Activated naive CD4-positive, alpha-beta T cell treated with anti-CD3 and anti-CD28 coated beads, Interleukin-2, amount 50 U/mL, for 16 hours (primary cell): ENCODE data around the gene TCHHL1.
A peak's percentile ranks its signal among the peaks of the same experiment; 100 is the strongest.
"Not testable (repeated sequence)": the region's sequence is repeated elsewhere in the genome, so short reads cannot be mapped to it uniquely, and the experiment has no call there.

Source experiments
- DNase-seq: peaks from one replicate; pipeline ENCODE4 v3.0.0-alpha.2; 2020

Gene TCHHL1

DNA sequence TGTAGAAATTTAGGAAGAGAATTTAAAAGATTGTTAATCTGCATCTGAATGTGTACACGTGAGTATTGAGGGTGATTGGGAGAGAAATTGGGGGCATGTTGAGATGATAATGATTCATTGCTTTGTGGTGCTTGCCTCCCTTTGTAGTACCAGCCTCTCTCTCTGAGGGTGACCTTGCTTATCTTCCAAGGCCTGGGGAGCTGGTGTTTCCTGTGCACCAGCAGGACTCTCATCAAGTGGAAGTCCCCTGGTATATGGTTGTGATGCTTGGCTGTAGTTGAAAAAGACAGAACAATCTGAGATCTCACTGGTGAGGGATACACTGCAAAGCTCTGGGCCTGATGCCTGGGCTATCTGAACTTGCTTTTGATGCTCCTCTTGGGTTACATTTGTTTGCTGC, 4.0 kb downstream of the TCHHL1 start:
- DNase-seq: no peak

DNA sequence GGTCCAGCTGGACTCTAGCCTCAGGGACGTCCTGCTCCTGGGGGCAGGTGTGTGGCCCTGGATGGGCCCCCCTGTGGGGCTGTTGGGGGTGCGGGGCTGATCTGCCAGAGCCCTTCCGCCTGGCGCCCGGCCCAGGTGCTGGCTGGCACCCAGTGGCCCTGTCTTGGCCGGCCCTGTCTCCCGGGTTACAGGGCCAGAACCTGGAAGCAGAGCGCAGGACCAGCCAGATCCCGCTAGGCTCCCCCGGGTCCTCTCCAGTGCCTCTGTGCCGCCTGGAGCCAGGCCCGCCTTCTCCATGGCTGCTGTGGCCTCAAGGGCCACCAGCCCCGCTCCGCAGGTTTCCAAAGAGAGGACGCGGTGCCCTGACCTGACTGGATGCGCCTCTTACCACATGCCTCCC, 7.8 kb downstream of the TCHHL1 start:
- DNase-seq: not testable (repeated sequence)

DNA sequence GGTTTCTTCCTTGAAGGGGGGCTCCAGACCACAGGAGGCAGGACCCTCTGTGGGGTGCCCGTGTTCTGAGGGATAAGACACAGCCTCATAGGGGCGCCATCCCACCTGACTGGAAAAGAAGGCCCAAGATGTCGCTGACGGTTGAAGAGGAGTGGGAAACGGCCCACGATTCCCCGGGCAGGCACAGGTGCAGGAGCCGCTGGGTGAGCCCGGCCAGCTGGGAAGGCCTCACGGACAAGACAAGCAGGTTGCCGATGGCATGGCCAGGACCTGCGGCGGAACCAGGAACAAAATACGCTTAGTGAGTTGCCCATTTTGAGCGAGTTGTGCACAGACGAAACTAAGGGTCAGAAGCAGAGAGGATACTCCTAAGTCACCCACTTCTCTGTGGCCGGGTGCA, 8.4 kb downstream of the TCHHL1 start:
- not testable (repeated sequence) for DNase-seq

DNA sequence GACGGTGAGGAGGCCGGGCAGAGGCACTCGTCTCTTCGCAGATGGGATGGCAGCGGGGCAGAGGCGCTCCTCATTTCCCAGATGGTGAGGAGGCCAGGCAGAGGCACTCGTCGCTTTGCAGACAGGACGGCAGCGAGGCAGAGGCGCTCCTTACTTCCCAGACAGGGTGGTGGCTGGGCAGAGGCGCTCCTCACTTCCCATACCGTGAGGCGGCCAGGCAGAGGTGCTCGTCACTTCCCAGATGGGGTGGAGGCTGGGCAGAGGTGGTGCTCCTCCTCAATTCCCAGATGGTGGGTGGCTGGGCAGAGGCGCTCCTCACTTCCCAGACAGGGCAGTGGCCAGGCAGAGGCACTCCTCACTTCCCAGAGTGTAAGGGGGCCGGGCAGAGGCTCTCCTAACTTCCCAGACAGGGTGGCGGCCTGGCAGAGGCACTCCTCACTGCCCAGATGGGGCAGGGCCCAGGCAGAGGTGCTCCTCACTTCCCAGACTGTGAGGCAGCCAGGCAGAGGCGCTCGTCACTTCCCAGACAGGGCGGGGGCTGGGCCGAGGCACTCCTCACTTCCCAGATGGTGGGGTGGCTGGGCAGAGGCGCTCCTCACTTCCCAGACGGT, 9.9 kb downstream of the TCHHL1 start:
- no peak for DNase-seq

DNA sequence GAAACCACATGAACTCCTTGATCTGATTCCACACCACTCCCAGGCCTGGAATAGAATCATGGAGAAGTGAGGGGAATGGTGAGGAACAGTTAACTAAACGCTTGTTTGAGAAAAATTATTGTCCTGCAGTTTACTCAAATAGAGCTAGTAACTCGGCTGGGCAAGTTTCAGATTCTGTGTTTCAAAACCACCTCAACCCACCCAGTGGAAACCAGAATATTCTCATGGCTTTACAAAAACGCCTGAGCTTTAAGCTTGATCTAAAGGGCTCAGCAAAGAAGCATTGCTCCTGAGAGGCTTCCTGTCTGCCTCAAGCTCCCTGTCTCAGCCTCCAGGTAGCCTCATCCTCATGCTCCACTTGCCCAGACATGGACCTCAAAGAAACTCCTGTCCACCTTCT, 16.6 kb downstream of the TCHHL1 start:
- DNase-seq: no peak

DNA sequence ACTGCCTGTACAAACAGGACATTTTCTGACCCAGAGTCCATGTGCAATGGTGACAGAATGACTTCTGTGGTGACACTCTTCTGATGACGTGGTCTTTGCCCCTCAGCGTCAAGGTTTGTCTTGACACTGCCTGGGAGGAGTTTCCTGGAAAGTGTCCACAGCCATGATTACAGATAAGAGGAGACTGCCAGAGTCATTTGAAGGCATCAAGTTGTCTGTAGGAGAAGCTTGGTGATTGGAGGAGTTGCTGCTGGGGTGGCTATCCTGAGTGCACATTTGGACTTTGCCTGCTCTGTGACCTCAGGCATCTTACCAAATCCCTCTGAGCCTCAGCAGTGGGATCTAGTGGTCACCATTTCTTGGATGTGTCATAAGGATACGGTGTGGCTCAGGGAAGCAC, 17.7 kb downstream of the TCHHL1 start:
- no peak for DNase-seq

DNA sequence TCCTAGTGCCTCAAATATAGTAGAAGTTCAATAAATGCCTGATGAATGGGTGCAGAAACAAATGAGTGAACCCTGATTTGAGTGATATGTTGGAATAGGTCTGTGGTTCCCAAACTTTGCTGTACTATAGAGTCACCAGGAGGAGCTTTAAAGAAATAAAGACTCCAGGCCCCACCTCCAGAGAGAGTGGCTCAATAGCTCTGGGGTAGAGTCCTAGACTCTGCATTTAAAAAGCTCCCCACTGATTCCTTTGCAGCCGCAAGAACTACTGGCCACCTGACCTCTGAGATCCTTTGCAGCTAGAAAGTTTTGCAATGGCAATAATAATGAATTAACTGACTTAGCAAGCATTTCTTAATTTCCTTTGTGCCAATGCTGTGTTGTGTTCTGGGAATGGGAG, 20.9 kb downstream of the TCHHL1 start:
- DNase-seq: no peak

DNA sequence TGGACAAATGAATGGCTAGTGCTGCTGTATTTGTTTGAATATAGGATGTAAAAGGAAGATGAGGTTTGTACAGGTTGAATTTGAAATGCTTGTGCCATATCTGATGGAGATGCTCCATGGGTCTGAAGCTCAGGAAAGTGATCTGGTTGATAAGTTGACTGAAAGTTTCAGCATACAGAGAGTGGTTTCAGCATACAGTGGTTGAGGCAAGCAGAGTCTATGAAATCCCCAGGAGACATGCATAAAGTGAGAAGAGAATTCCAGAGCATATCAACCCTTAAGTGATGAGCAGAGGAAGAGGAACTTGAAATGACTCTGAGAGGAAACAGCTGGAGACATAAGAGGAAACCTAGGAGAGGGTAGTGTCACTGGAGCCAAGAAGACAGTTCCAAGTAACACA, 21.7 kb downstream of the TCHHL1 start:
- DNase-seq: no peak

DNA sequence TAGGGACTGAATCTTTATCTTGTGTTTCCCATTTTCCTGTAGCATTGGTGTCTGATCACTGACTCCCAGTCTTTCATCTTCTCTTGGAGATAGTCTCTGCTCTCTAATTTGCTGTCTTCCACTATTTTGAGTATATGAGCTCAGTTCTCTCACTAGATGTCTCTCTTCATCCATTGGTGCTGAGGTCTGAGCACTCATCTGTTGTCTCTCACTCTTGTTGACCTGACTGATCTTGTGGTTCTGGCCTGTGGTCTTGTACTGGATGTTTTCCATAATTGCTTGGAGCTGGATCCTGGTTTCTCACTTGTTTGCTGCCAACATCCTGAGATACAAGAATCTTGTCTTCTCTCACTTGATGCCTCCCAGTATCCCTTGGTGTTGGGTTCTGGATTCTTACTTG, 26.9 kb downstream of the TCHHL1 start:
- DNase-seq: no peak

DNA sequence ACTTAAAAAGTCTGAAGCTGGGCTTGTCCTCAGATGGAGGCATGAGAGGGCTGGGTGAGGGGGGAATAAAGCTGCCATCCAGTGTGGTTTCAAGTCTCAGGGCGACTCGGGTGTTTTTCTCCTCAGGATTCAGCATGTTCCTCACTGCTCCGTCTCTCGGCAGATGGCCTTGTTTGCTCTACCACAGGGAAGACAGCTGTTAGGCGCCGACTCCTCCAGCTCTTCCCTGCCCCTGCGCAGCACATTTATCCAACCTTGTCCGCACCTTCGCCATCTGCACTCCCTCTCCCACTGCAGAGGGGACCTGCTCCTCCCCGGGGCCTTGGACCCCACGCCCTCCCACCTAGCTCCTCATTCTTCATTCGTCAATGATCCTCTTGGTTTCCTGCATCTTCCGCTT, 35.5 kb downstream of the TCHHL1 start:
- DNase-seq: no peak

DNA sequence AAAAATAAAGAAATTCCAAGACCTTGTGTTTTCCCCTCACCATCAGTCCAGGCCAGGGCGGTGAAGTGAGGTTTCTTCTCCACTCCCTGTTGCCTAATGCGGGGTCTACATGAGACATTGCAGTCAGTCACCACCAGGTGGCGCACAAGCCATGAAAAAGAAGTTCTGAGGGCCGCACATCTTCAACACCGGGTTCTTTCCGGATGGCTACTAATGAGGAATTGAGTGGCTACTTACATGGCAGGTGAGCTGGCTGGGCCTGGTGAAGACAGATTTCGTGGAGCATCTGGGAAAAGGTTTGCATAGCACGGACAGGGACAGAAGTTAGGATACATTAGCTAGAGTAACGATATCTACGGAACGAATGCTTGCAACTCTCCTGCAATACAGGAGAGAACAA, 36.3 kb downstream of the TCHHL1 start:
- DNase-seq: peak; percentile 81

DNA sequence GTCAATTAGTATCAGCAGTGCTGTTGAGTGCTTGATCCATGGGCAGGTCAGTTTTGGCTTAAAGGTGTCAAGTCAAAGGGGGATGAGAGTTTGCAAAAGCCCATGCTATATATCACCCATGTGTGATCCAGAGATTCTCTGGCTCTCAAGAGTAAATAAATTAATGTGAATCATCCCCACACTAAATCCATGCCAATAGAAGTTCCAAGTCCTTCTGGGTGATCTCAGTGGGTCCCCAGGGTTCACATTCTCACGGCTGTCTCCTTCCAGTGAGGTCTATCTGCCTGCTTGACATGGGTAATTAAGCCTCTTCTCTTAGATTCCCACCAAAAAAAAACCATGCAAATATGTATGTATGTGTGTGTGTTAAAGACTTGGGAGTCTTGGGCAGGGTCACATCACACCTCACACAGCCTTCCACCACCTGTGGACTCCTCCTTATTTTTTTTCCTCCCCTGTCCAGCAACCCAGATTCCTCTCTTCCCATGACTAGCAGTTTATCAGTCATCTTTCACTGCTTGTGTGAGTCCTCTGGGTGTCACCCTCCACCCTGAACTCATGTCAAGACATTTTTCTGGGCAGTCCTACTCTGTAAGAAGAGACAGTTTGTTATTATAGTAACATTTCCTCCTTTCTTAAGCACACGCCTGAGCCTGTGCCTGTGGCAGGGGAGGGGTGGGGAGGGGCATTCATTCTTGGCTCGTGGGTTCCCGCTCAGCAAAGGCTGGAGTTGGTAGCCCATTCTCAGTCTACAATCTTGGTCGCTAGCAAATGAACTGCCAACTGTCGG, 37.8 kb downstream of the TCHHL1 start:
- DNase-seq: no peak

DNA sequence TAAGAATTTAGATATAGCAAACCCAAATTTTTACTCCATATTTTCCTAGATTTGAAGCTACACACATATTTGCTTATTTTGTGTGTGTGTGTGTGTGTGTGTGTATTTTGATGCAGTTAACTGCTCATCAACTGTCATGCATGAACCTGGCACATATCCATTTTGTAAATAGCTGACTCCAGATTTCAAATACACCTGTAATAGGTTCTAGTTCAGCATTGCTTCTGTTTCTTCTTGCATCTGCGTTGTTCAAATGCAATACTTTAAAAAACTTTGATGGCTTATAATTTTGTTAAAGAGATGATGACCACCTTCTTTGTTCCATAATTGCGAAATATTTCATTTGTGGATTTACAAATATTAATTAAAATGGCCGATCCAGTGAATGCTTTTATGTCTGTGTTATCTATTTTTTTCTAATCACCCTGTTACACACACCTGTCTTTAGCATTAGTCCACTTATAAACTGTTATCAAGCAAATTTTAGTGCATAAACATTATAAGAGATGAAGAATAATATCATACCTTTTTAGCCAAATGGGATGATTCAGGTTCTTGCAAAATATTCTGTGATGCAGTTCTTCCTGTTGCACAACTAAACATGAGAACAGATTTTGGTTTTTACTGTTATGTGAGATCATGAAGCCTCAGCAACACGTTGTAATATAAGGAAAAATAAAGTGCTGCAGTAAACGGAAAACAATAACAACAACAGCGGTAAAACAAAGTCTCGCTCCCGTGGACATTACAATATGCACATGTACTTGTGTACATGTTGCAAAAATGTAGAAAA, 39.4 kb downstream of the TCHHL1 start:
- DNase-seq: no peak

DNA sequence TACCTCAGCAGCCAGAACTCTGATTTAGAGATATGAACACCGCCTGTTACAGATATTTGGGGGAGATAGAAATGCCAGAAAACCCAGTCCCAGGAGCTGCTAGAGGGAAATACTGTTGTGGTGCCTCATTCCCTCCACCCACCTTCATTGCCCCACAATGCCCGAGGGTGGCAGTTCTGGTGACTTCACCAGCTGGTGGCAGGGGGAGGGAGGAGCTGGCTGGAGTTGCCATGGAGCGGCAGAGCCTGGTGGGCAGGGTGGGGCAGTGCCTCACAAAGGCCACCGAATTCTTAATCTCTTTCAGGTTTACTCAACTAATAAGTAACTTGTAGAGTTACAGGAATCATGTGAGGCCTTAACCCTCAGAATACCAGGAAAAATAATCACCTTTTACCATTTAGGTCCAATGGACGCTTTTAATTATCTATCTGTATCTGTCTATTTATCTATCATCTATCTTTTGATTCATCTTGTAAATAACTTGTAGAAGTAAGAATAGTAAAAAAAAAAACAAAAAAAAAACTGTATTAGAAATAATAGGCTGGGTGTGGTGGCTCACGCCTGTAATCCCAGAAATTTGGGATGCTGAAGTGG, 40.4 kb downstream of the TCHHL1 start:
- no peak for DNase-seq

DNA sequence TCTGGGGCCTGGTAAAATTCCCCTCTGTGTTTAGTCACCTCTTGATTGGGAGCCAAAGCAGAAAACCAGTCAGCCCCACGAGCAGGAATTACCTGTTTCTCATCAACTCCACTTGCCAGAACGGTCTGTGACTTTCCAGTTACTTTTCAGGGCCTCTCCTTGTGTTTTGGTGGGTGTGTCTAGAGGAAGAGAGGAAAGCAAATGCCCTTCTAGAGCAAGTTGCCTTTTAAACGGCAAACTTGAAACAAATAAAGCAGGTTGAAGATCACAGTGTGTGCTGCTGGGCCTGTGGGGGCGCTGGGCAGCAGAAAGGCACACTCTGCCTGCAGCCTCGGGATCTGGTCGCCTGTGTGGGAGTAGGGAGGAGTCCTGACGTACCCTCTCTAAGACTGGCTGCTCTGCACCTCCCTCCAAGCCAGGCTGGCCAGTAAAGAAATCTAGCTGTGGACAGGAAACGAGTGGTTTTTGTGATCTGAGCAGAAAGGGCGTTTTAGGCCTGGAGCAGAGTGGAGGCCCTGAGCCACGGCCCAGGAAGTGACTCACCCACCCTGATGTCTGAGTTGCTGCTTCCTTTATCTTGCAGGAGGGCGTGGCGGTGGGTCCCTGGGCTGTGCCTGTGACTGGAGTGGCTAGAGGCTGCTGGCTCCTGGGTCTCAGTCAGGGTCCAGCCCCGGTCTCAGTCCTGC, 41.0 kb downstream of the TCHHL1 start:
- peak; percentile 84 for DNase-seq

DNA sequence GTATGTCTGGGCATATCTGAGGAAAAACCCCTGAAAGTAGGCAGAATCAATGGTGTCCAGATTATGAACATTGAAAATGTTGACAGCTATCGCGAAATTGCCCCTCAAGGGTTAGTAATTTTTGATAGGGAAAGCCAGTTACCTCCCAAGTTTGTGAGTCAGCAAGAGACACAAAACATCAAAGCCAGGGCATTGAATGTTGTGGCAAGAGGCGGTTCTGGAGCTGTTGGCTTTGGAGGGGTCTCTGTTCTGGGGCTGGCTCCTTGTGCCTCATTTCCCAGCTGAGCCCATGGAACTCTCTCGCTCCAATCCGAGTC, 41.5 kb downstream of the TCHHL1 start:
- no peak for DNase-seq

DNA sequence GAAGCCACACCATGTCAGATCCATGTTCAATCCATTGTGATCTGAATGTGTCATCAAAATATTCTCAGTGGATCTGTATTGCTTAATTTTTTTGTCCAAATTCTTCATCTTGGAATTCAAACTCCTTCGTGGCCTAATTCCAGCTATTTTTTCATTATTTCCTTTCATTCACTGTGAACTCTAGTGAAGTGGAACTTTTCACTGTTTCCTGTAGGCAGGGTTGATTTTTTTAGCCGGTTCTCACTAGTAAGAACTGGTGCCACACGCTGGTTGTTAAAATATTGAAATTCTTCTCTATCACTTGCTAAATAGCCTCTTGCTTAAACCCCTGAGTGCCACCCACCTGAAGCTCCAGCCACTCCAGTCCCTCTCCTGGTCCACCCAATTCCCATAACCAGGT, 44.5 kb downstream of the TCHHL1 start:
- no peak for DNase-seq

DNA sequence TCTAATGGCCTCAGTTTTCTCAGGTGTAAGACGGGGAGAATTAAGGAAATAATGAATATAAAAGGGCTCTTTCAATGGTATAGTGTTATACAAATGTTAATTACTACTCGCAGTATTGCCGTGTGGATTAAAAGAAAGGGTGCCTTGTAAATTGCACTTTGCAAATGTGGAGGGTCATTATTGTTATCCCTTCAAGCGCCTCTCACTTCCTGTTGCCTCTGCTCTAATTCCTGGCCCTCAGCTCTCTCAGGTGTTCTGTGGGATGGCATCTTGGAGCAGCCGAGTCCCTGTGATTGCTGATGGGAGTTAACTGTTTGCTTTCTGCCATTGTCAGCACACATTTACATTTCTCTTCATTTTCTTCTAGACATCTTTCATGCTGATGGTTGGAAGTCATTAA, 45.0 kb downstream of the TCHHL1 start:
- no peak for DNase-seq

DNA sequence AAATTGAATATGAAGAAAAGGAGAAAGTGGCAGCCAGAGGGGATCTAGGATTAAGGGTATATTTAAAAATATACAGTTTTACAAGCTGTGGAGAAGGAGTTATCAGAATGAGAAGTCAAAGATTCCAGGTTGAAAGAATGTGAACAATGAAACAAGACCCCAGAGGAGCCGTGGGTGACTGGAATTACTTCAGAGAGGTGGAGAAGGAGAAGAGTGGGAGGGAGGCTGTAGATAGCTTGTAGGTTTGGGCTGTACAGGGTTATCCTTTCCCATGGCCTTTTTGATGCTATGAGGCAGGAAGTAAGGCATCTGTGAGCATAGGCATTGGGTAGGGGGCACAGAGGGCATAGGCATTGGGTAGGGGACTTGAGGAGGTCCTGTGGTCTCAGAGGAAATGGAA, 46.8 kb downstream of the TCHHL1 start:
- no peak for DNase-seq

DNA sequence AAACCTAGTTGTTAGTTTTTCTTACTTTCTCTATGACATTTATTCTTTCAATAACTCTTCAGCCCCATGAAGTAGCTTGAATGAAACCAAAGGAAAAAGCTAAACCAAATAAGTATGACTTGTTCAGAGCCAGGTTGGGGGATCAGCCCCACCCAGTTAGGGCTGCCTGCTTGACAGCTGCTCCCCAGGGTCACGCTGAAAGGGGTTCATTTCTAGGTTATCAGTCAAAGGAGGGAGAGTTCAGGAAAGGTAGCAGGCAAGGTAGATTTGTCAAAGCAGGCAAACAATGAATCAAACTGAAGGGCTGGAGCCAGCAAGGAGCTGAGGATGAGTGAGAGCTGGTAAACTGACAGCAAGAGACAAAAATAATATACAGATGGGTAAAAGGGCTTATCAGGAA, 49.0 kb downstream of the TCHHL1 start:
- DNase-seq: no peak

DNA sequence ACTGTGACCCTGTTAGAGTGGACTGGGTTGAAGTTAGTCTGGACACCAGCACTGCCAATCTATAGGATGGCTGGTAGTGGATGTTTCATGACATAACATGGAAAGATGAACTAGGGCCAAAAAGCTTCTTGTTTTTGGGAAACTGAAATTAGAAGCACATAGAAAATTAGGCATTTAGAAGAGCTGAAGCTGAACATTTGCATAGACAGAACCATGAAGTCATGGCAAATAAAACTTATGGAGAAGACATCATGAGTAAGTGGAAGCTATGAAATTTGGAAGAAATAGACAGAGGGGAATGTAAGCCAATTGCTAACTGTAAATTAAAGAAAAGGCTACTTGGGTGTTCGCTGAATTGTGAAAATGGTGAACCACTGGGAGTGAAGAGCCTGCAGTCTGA, 49.4 kb downstream of the TCHHL1 start:
- no peak for DNase-seq

DNA sequence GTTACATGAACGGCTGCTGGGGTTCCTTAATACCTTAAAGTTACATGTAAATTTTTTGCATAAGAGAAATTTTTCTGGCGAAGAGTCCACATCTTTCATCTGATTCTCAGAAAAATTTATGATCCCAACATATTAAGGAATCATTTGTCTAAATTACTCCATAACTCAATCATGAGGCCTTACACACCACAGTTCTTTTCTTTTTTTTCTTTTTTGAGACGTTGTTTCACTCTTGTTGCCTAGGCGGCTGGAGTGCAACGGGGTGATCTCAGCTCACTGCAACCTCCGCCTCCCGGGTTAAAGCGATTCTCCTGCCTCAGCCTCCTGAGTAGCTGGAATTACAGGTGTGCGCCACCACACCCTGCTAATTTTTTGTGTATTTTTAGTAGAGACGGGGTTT, 50.0 kb downstream of the TCHHL1 start:
- DNase-seq: no peak
